Loucy (cell line): Measurements from ENCODE around the gene C1RL.

Source experiments
- EZH2phosphoT487 ChIP-seq: fragments of 200-600 bp; IDR thresholded peaks from 2 replicates; pipeline ENCODE4 v1.6.1; 2018; ENCODE audit warnings: antibody characterized with exemption, mild to moderate bottlenecking, moderate library complexity, borderline replicate concordance
- TF ChIP-seq, protein P1 (sequence below): fragments of 200-600 bp; sonication (generic); conservative IDR thresholded peaks from 2 replicates; pipeline ENCODE4 v1.5.1; 2014; ENCODE audit warnings: mild to moderate bottlenecking, antibody characterized with exemption, low read length

DNA sequence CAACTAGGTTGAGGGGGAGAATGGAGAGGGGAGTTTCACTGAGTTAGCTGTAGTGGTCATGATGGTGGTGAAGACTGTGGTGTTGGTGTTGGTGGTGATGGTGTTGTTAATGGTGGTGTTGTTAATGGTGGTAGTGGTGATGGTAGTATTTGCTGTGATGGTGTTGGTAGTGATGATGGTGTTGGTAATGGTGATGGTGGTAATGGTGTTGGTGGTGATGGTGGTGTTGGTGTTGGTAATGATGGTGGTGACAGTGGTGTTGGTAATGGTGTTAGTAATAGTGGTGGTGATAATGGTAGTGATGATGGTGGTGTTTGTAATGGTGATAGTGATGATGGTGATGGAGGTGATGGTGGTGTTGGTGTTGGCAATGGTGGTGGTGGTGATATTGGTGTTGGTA is 25.9 kb downstream of the C1RL start:
- TF ChIP-seq, protein P1, sequence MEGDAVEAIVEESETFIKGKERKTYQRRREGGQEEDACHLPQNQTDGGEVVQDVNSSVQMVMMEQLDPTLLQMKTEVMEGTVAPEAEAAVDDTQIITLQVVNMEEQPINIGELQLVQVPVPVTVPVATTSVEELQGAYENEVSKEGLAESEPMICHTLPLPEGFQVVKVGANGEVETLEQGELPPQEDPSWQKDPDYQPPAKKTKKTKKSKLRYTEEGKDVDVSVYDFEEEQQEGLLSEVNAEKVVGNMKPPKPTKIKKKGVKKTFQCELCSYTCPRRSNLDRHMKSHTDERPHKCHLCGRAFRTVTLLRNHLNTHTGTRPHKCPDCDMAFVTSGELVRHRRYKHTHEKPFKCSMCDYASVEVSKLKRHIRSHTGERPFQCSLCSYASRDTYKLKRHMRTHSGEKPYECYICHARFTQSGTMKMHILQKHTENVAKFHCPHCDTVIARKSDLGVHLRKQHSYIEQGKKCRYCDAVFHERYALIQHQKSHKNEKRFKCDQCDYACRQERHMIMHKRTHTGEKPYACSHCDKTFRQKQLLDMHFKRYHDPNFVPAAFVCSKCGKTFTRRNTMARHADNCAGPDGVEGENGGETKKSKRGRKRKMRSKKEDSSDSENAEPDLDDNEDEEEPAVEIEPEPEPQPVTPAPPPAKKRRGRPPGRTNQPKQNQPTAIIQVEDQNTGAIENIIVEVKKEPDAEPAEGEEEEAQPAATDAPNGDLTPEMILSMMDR = no peak
- TF ChIP-seq EZH2phosphoT487 = no peak
